Measurements from ENCODE around the gene PRMT3.
A peak's percentile ranks its signal among the peaks of the same experiment; 100 is the strongest.
"Not testable (repeated sequence)": the region's sequence is repeated elsewhere in the genome, so short reads cannot be mapped to it uniquely, and the experiment has no call there.

The PRMT3 gene

GRCh38 chr11:20387261-20388095, at the start of gene PRMT3:
Gene PRMT3 (plus strand): TSS chr11:20387716. CDS start chr11:20387747, 31 bp downstream.
- peak; percentile 94 to 99 for DNase-seq

- DNase-seq, result no peak
Observed at GRCh38 chr11:20342347-20343141, 45.0 kb upstream of the PRMT3 start.

- no peak for DNase-seq
Observed at GRCh38 chr11:20351136-20351535, 36.4 kb upstream of the PRMT3 start.

GRCh38 chr11:20351751-20352262, 35.7 kb upstream of the PRMT3 start:
- no peak for DNase-seq

- DNase-seq, result peak; percentile 58 to 69
Observed at GRCh38 chr11:20353829-20354434, 33.6 kb upstream of the PRMT3 start.

- DNase-seq, result peak; percentile 23 to 61
Observed at GRCh38 chr11:20355221-20356219, 32.0 kb upstream of the PRMT3 start.

- no peak for DNase-seq
Observed at GRCh38 chr11:20357150-20357549, 30.4 kb upstream of the PRMT3 start.

- no peak for DNase-seq
Observed at GRCh38 chr11:20360650-20361049, 26.9 kb upstream of the PRMT3 start.

GRCh38 chr11:20362481-20362880, 25.0 kb upstream of the PRMT3 start:
- DNase-seq, result no peak

GRCh38 chr11:20363149-20363499, 24.4 kb upstream of the PRMT3 start:
- no peak for DNase-seq

- DNase-seq, result peak; percentile 44 to 63
Observed at GRCh38 chr11:20363500-20364340, 23.8 kb upstream of the PRMT3 start, which contains the start of gene HTATIP2. Gene HTATIP2 (plus strand): TSS chr11:20363714. CDS start chr11:20364238, 524 bp downstream.

GRCh38 chr11:20364341-20364792, 23.1 kb upstream of the PRMT3 start:
- DNase-seq, result peak; percentile 21 to 61

GRCh38 chr11:20365465-20365864, 22.1 kb upstream of the PRMT3 start:
- DNase-seq, result not testable (repeated sequence)

GRCh38 chr11:20367313-20367948, 20.1 kb upstream of the PRMT3 start:
- peak; percentile 19 to 40 for DNase-seq

GRCh38 chr11:20368438-20368837, 19.1 kb upstream of the PRMT3 start:
- DNase-seq, result peak in 1 of 2 experiments; percentile 16

- peak in 1 of 2 experiments; percentile 20 for DNase-seq
Observed at GRCh38 chr11:20369826-20370225, 17.7 kb upstream of the PRMT3 start.

GRCh38 chr11:20372081-20372626, 15.4 kb upstream of the PRMT3 start:
- no peak for DNase-seq

GRCh38 chr11:20373147-20373546, 14.4 kb upstream of the PRMT3 start:
- no peak for DNase-seq

GRCh38 chr11:20373568-20374209, 13.8 kb upstream of the PRMT3 start:
- no peak for DNase-seq
